ENCODE measurements around the gene BCL2L1. TPM values are rescaled to one million over a fixed set of nuclear protein-coding genes. Genes with fewer than 3 reads are reported as not detected.

Gene BCL2L1
- total RNA-seq, 1 donor from 2014 or later, result 283 TPM

DNA sequence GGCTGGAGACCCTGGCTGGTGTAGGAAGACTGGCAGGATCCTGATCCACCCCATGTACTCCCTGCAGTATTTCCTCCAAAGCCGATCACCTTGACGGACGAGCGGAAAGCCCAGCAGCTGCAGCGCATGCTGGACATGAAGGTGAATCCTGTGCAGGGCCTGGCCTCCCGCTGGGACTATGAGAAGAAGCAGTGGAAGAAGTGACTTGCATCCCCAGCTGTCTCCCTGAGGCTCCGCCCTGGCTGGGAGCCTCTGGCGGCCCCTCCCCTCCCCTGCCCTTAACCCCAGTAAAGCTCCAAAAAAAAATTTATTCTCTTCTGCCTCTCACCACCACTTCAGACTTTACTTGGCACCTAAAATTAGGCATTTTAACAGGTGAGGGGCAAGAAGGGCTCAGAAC, 78.0 kb downstream of the BCL2L1 start:
- no peak for DNase-seq (ENCODE audit: low read depth)
- Histone ChIP-seq H3K4me3 (ENCODE audit: low read depth, low read length) (no peak overlapping the region), H3K36me3 (ENCODE audit: control insufficient read depth, insufficient read depth, low read length) (no peaks in the 10 kb centered on the region), H3K27me3 (ENCODE audit: control insufficient read depth, insufficient read depth, low read length) (no peaks in the 10 kb centered on the region)
- TF ChIP-seq, protein P1, sequence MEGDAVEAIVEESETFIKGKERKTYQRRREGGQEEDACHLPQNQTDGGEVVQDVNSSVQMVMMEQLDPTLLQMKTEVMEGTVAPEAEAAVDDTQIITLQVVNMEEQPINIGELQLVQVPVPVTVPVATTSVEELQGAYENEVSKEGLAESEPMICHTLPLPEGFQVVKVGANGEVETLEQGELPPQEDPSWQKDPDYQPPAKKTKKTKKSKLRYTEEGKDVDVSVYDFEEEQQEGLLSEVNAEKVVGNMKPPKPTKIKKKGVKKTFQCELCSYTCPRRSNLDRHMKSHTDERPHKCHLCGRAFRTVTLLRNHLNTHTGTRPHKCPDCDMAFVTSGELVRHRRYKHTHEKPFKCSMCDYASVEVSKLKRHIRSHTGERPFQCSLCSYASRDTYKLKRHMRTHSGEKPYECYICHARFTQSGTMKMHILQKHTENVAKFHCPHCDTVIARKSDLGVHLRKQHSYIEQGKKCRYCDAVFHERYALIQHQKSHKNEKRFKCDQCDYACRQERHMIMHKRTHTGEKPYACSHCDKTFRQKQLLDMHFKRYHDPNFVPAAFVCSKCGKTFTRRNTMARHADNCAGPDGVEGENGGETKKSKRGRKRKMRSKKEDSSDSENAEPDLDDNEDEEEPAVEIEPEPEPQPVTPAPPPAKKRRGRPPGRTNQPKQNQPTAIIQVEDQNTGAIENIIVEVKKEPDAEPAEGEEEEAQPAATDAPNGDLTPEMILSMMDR (IDR thresholded peaks at IDR 0.05; ENCODE audit: insufficient read depth, low read length, poor library complexity, severe bottlenecking), result no peak

DNA sequence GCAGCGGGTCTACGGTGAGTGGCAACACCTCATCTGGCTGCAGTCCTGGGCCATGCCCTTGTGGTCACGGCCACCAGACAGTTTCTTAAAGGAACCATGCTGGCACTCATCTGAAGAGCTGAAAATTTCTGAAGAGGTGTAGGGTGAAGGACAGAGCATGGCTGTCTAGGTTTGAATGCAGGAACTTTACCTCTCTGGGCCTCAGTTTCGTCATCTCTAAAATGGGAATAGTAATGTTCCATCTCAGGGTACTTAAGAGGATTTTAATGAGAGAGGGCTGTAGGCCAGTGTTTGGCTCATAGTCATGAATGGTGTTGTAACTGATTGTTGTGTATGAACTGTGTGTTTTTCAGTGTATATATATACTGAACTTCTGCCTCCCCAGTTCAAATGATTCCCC, 79.1 kb downstream of the BCL2L1 start:
- Histone ChIP-seq H3K27me3 (ENCODE audit: control insufficient read depth, insufficient read depth, low read length) (peaks cover 7% of the 10 kb centered on the region), H3K36me3 (ENCODE audit: control insufficient read depth, insufficient read depth, low read length) (no peaks in the 10 kb centered on the region), H3K4me3 (ENCODE audit: low read depth, low read length) (no peak overlapping the region)
- TF ChIP-seq, protein P1 (IDR thresholded peaks at IDR 0.05; ENCODE audit: insufficient read depth, low read length, poor library complexity, severe bottlenecking), result no peak
- no peak for DNase-seq (ENCODE audit: low read depth)

DNA sequence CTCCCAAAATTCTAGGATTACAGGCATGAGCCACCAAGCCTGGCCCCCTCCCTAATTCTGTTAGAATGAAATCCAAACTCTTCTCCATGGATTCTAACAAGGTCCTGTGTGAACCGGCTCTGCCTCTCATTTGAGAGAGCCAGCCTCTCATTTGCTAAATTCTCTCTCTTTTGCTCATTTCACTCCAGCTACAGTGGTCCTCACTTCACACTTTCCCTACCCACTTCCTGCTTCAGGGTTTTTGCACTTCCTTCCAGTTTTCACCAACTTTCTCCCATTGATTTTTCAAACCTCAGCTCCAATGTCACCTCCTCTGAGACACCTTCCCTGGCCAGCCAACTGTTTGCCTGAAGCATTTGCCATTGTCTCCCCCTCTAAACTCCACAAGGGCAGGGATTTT, 79.8 kb downstream of the BCL2L1 start:
- H3K36me3 ChIP-seq (ENCODE audit: control insufficient read depth, insufficient read depth, low read length), result no peaks in the 10 kb centered on the region
- peaks cover 14% of the 10 kb centered on the region for H3K27me3 ChIP-seq (ENCODE audit: control insufficient read depth, insufficient read depth, low read length)
- no peak for DNase-seq (ENCODE audit: low read depth)
- H3K4me3 ChIP-seq (ENCODE audit: low read depth, low read length), result no peak overlapping the region
- TF ChIP-seq, protein P1 (IDR thresholded peaks at IDR 0.05; ENCODE audit: insufficient read depth, low read length, poor library complexity, severe bottlenecking), result no peak

DNA sequence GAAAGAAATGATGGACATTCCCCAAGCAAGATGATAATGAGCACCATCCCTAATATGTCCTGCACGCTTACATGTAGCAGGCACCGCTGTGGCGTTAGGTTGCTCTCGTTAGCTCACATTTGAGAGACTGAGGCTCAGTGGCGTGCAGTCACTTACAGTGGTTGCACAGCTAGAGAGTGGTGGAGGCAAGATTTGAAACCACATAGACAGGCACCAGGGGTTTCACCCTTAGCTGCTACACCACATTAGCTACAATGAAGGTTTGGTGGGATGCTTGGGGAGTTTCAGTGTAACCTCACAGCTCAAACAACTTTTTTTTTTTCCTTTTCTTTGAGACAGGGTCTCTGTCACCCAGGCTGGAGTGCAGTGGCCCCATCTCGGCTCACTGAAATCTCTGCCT, 81.3 kb downstream of the BCL2L1 start:
- H3K27me3 ChIP-seq (ENCODE audit: control insufficient read depth, insufficient read depth, low read length), result peaks cover 19% of the 10 kb centered on the region
- DNase-seq (ENCODE audit: low read depth), result no peak
- no peak overlapping the region for H3K4me3 ChIP-seq (ENCODE audit: low read depth, low read length)
- H3K36me3 ChIP-seq (ENCODE audit: control insufficient read depth, insufficient read depth, low read length), result no peaks in the 10 kb centered on the region
- TF ChIP-seq, protein P1 (IDR thresholded peaks at IDR 0.05; ENCODE audit: insufficient read depth, low read length, poor library complexity, severe bottlenecking), result no peak

DNA sequence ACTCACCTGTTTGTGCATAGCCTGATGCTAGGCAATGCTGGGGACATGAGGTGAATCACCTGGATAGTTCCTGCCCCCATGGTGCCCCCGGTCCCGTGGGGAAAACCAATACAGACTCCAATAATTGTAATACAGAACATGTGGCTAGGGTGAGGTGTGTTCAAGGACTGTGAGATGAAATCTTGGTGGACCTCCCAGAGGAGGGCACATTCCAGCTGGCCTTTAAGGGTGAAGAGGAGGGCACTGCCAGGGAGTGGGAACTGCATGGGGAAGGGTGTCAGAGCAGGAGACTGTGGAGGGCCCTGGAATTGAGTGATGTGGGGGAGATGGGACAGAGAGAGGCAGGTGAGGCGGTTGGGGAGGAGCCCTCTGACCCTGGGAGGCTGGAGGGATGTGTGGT, 82.4 kb downstream of the BCL2L1 start:
- H3K4me3 ChIP-seq (ENCODE audit: low read depth, low read length), result no peak overlapping the region
- no peaks in the 10 kb centered on the region for H3K36me3 ChIP-seq (ENCODE audit: control insufficient read depth, insufficient read depth, low read length)
- DNase-seq (ENCODE audit: low read depth), result no peak
- TF ChIP-seq, protein P1 (IDR thresholded peaks at IDR 0.05; ENCODE audit: insufficient read depth, low read length, poor library complexity, severe bottlenecking), result no peak
- H3K27me3 ChIP-seq (ENCODE audit: control insufficient read depth, insufficient read depth, low read length), result peaks cover 19% of the 10 kb centered on the region

DNA sequence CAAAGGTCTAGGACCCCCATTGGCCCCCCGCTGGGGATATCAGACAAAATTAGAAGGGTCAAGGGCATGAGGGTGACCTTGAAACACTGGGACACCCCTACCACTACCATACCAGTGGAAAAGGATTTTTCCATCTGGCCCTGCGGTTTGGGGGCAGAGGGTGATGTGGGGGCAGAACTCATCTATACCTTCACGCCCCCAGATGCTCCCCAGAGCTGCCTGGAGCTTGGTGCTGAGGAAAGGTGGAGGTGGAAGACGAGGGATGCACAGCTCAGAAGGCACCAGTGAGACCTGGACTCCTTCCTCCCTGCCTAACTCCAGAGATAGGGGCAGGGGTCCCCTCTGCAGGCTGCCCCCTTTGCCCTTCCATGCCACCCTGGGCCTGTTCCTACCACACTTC, 83.9 kb downstream of the BCL2L1 start:
- Histone ChIP-seq H3K27me3 (ENCODE audit: control insufficient read depth, insufficient read depth, low read length) (peaks cover 19% of the 10 kb centered on the region), H3K4me3 (ENCODE audit: low read depth, low read length) (no peak overlapping the region), H3K36me3 (ENCODE audit: control insufficient read depth, insufficient read depth, low read length) (no peaks in the 10 kb centered on the region)
- TF ChIP-seq, protein P1 (IDR thresholded peaks at IDR 0.05; ENCODE audit: insufficient read depth, low read length, poor library complexity, severe bottlenecking), result no peak
- DNase-seq (ENCODE audit: low read depth), result no peak
